NCI-H2029 treated with DMSO at 0.1 percent for 48 hours (cell line): Measurements from ENCODE around the gene UBQLNL.
A peak's percentile ranks its signal among the peaks of the same experiment; 100 is the strongest.

Experiments used
- DNase-seq: peaks from one replicate; lab custom pipeline; 2025; lab: John Stamatoyannopoulos, UW

The UBQLNL gene

DNA sequence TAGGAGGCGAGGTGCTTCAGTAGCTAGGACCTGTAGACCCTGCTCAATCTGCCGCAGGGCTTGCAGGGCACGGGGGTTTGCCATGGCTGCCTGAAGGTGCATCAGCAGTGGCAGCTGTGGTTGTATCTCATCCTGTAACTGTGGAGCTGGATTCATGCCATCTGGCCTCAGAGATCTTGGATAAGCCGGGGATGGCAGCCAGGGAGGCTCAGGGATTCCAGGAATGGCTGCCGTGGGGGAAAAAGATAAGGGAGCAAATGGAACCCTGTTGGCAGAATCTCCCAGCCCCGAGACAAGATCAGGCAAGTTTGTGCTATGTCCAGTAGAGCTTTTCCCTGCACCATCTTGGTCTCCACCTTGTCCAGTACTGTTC lies 8.6 kb downstream of the UBQLNL start:
- no peak for DNase-seq

DNA sequence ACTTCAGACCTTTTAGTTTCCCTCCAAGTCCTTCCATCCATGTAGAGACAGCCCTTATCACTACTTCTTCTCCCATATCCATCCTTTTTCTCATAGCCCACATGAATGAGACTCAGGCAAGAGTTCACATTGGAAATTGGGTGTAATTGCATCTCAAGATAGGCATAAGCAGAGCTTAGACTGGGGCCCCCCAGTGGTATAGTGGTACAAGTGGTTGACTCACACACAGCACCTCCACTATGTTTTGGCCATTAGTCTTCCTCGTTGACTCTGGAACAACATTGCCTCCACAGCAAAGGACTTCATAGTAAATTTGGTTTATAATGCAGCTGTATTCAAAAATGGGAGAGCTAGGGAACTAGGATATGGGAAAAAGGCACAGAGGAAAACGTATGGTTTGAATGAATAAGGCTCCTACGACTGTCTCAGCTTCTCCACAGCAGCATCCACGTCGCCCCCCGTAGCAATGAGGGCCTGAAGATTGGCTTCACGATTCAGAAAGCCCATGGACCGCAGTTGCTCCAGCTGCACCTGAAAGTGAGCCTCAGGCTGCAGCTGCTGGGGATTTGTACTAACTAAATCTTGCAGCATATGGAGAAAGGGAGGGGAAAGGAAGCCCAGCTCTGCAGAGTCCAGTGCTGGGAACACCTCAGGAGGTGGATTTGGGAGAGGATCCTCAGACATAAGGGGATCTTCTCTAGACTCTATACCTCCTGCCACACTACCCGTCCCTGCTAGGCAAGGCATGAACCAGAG lies 9.1 kb downstream of the UBQLNL start:
- DNase-seq: no peak

DNA sequence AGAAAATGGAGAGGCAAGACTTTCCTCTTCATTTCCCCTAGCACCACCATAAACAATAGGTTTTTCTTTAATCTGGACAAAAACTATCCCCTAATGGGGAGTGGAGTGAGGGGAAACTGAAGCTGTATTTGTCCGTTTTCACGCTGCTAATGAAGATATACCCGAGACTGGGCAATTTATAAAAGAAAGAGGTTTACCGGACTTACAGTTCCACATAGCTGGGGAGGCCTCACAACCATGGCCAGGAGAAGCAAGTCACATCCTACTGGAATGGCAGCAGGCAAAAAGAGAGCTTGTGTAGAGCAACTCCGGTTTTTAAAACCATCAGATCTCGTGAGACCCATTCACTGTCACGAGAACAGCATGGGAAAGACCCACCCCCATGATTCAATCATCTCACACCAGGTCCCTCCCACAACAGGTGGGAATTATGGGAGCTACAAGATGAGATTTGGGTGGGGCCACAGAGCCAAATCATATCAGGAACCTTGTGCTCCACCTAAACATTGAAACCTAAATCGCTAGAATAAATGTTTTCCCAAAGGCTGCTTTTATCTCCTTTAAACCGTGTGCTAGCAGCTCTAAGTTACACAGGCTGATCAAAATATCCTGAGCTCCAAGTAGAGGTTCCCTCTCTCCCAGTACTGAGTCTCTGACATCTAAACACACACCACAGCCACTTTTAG lies 11.0 kb downstream of the UBQLNL start:
- DNase-seq: no peak

DNA sequence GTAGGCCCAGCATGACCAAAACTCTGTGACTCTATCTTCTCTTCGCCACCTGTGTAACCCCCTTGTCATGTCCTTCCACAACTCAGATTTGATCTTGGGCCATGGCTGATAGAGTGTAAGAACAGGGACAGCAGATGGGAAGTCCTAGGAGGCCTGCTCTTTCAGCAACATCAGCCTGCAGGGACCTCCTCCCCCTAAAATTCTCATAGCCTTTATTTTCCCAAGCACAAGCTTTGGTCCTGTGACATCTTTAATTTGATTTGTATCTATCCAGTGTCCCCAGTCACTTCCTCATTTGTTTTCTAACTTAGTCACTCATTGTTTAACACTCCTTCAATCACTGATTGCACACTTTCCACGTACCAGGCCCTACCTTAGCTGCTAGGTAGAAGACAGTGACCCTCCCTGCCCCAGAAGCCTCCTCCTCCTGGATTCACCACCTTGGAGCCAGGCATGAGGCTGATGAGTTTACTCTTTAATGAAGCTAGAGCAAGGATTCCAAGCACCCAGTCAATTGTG lies 12.0 kb downstream of the UBQLNL start:
- DNase-seq: no peak

DNA sequence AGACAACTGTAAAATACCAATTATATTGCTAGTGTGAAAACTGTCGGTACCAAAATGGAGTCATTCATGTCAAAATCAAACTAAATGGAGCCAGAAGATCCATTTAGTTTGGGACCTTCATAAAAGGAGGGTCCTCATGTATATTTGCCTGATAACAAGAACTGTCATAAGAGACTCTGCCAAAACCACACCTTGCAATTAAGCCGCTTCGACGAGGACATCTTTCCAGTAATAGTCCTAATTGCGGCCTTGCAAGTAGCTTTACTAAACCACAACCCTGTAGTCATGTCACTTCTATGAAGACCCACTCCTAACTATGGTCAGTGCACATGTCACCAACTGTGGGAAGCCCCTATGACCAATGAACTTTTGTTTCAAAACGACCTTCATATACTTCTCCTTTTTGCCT lies 16.1 kb downstream of the UBQLNL start:
- DNase-seq: no peak

DNA sequence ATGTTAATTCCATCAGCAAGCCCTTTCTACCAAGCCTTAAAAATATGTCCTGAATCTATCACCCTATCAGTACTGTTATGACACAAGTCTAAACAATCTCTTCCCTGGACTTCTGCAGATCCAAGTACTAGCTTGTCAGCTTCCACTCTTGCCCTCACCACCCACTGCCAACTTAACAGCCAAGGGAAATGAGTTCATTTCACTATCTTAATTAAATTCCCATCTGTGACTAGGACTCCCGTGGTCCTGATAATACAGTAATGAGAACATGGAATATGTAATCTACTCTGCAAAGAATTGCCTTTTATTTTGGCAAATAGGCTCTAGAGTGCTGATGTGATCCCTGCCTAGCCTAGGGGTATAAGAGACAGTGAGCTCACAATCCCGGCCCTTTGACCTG lies 16.8 kb downstream of the UBQLNL start:
- DNase-seq: no peak

DNA sequence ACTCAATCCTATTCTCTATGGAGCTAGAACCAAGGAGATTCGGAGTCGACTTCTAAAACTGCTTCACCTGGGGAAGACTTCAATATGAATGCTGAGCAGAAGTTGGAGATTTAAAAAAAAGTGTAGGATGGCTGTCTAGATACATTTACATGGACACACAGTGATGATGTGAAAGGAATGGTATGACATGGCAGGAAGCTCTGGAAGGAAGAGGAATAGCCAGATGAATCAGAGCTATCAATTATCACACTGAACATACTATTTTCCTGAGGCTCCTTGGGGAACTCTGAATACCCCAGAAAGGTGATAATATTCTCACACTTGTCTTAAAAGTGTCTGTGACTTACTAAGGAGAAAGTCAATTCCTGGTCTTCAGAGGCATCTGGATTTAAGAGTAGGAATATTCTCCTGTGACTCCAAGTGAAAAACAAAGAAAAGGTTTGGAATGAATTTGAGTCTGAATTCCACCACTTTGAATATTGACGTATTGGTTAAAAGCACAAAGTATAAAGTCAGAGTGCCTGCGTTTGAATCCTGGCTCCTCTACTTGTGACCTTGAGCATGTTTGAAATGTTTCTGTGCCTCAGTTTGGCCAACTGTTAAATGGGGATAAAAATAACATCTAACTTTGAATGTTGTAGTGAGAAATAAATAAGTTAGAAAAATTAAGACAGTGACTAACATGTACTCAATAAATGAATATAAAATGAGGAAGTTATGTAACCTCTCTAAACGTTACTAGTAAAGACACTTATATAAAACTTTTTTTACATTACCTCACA lies 26.7 kb downstream of the UBQLNL start:
- DNase-seq: no peak

DNA sequence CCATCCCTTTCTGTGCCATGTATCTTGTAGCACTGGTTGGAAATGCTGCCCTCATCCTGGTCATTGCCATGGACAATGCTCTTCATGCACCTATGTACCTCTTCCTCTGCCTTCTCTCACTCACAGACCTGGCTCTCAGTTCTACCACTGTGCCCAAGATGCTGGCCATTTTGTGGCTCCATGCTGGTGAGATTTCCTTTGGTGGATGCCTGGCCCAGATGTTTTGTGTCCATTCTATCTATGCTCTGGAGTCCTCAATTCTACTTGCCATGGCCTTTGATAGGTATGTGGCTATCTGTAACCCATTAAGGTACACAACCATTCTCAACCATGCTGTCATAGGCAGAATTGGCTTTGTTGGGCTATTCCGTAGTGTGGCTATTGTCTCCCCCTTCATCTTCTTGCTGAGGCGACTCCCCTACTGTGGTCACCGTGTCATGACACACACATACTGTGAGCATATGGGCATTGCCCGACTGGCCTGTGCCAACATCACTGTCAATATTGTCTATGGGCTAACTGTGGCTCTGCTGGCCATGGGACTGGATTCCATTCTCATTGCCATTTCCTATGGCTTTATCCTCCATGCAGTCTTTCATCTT lies 27.6 kb downstream of the UBQLNL start:
- DNase-seq: no peak

DNA sequence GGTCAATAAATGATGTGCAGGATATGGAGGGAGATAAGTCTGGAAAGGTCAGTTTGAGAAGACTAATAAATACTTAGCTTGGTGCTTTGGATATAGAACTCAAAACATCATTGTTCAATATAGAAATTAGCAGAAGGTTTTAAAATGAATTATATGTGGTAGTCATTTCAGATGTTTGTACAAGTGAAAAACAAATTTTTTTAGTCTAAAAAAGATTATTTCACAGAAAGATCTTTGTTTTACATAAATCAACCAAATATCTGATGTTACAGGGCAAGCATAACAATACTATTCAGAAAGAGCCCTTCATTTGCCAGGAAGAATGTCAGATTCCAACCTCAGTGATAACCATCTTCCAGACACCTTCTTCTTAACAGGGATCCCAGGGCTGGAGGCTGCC lies 28.1 kb downstream of the UBQLNL start, which contains the start of gene OR52D1:
Gene OR52D1, plus strand, starts transcription at position 301 of the 400 bp plus-strand sequence. Its CDS starts 22 bp downstream, at position 323.
- no peak for DNase-seq

DNA sequence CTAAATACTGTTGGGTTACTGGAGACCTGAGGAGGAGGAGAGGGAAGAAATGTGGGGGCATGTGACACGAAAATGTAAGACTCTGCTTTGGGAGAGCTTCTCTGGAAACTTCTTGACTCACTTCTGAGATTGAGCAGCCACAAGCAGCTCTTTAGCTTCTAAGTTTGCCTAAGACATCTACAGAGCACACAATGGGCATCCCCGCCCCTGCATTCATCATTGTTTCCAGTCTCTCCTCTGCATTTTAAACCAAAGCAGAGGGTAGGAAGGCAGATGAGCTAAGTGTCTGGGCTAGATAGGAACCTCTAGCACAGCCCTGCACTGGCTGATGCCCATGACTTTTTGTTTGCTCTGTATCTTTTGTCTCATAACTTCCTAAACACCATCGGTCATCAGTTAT lies 30.1 kb downstream of the UBQLNL start:
- DNase-seq: no peak

DNA sequence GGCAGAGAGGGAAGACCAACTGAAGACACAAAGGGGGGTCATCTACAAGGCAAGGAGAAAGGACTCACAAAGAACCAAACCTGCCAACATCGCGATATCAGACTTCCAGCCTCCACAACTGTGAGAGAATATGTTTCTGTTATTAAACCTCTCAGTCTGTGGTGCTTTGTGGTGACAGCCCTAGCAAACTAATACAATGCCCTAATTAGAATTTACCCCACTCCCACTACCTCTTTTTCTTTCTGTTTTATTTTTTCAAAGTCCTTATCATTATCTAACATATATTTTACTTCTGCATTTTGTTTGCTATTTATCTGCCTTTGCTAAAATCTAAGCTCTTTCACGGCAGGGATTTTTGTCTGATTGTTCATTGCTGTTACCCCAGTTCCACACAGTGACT lies 30.5 kb downstream of the UBQLNL start:
- DNase-seq: no peak

DNA sequence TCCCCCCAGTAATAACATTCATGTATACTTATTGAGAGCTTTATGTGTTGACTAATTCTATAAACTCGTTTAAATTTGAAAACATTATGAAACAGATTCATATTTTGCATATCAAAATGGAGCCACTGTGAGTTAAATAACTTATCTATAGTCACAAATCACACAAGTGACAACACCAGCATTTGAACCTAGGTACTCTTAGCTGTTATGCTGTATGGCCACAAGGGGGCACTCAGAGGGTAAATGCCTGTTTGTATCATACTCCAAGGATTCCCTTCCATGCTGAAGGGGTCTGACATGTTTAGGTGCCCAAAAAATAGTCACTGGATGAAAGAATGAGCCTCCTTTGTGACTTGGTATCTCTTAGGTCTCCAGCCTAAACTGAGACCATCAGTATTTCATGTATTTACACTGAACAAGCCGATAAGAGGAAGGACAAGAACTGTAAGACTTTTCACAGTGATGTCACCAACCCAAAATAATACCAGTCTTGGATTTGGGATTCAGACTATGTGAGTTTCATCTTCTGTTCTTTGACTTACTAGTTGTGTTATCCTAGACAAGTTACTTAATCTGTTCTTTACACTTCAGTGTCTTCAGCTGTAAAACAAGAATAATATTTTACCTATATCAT lies 40.2 kb downstream of the UBQLNL start:
- DNase-seq: peak; percentile 8

DNA sequence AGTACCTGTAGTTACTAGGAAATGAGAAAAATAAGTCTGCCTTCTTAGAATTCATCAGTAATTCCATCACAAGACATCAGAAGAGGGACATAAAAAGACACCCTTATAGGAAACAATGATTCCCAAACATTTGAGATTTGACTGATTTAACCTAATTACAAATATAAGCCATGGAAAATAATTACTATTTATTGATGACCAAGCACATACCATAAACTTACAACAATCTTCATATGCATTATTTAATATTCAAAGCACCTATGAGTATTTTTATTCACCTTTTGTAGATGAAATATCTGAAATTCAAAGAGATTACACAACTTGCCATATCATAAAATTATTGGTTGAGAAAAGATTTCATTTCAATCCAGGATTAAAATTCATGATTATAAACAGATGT lies 42.6 kb downstream of the UBQLNL start:
- DNase-seq: no peak

DNA sequence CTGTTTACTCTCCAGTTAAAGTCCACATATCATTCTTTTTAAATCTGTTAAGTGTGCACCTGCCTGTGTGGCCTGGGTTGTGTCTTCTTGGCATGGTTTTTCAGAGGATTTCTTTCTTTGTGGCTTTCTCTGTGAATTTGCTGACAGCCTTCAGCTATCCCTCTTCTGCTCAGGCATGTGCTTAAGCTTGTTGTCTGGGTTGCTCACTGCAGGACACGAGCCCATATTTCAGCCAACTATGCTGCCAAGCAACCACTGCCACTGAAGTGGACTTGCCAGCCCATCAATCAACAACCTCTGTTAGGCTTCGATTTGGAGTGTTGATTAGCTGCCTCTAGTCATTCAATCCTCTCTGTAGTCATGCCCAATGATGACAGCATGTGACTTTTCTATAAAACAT lies 49.0 kb downstream of the UBQLNL start:
- DNase-seq: no peak
